Head of caudate nucleus (tissue), 42 donors: Measurements from ENCODE around the gene HS6ST2.

Experiments
- DNase-seq, 42 donors: peaks; one replicate each; pipeline versions ENCODE4 v3.0.0 to v3.0.0-alpha.2; 2020 to 2021; ENCODE audit warnings: mixed read lengths in 7 of 42
- intact Hi-C: fragments of 100-400 bp; cut with DNase I; formaldehyde crosslinking; loops from one replicate; pipeline ENCODE4 v1.15.0; 2022

HS6ST2 gene

DNA sequence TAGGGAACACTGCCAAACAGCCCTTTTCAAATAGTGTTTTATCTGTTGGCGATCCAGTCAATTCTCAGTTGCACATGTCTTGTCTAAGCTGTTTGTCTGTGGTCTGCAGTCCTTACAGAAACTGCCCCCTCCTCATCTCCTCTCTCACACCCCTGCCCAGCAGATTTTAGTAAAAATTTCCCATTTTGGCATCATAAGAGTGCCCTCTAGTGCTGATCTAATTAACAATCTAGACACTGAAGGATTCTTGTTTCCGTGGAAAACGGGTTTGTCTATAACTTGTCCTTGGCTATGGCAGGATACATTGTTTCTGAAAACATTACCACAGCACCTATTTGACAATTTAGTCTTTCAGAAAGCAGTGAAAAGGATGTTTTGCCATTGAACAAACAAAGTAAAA lies 242.4 kb downstream of the HS6ST2 start:
- DNase-seq, result no peak
- intact Hi-C loops, result no loop called here

DNA sequence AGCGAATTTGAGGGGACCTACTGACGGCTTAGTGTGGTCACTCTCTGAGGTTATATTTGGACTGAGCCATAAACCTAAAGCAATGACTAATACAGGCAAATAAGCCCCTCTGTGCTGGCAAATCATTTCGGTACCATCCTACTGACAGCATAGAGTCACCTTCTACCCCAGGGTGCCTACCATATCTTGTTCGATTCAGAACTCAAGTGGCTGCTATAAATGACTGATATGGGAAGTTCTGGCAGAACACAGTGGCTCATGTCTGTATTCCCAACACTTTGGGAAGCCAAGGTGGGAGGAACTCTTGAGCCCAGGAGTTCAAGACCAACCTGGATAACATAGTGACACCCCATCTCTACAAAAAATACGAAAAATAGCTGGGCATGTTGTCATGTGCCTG lies 243.5 kb downstream of the HS6ST2 start:
- DNase-seq, result no peak
- intact Hi-C loops, result no loop called here

DNA sequence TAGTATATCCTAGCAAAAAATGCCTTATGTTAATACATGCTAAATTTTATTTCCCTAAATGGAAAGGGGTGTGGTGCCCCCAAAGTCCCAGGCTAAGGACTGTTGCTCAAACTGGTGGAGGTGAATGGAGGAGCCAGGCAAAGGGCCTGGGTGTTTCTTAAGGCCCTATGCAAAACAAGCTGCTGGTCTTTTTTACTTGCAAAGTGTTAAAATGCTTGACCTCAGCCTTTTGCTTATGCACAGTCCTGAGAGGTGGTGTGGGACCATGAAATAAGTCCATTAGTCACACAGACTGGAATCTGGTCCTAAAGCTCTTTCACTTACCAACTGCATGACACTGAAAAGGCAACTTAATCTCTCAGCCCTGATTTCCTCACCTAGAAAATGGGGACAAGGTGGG lies 246.1 kb downstream of the HS6ST2 start:
- DNase-seq, result no peak
- intact Hi-C loops, result no loop called here

DNA sequence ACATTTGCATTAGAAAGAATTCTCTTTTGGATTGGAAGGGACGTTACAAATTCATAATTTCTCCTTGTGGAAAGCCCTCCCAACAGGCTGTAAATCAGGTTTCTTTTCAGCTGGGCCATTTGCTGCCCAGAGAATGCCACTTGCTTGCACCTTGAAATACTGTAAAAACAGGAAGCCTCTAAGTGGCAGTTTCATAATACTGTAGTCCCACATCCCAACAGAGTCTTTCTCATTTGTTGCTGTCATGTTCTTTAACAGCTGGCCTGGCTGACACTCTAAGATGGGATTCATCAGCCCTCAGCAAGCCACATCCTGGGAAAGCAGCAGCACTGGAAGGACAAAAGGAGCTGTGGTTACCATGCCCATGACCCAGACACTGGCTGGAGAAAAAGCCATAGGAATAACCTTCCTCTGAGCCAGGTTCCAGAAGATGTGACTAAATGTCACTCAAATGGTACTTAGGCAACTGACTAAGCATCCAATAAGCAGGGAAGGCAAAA lies 247.7 kb downstream of the HS6ST2 start:
- no peak for DNase-seq
- intact Hi-C loops, result no loop called here

DNA sequence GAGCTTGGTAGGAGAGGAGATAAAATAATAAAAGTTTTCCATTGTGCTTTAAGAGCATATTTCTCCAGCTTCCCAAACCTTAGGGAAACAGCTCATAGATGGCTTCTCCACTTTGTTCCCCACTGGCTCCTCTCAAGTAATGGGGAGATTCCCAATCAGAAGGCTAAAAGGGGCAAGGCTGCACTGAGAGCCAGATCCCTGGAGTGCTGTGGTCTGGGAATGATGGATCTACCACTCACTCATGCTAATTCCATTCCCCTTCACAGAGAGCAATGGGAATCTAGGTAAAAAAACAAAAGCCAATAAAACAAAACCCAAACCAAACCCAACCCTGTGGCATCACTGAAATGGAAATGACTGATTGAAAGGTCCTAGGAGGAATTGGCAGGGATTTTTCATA lies 249.9 kb downstream of the HS6ST2 start:
- DNase-seq, result no peak
- intact Hi-C loops, result no loop called here

DNA sequence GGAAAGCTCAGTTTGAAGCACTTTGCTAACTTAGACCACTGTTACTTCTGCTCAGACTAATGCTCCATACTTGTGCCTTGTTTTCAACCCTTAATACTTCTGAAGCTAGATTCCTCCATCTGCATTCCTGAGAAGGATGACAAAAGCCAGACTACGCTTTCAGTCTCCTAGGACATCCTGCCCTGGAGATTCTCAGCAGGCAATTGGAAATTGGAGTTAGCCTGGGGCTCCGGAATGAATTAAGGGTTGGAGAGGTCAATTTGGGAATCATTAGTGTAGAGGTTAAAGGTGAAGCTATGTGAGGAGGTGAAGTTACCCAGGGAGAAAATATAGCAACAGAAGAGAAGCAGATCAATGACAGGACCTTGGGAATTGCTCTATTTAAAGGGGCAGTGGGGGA lies 253.7 kb downstream of the HS6ST2 start:
- intact Hi-C loops, result no loop called here
- no peak for DNase-seq

DNA sequence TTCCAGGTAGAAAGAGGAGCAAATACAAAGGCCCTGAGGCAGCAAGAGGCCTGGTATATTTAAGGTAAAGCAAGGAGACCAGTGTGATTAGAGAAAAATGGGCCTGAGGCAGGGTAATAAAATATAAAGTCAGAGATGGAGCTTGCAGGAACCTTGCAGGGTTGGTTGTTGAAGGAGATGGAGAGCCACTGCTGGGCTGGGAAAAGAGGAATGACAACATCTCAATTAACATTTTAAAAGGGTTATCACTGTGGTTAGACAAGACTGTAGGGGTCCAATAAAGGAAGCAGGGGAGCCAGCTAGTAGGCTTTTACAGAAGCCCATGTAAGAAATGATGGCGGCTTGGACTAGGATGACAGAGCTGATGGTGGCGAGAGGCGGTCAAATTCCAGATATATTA lies 264.0 kb downstream of the HS6ST2 start:
- no peak for DNase-seq
- intact Hi-C loops, result no loop called here

DNA sequence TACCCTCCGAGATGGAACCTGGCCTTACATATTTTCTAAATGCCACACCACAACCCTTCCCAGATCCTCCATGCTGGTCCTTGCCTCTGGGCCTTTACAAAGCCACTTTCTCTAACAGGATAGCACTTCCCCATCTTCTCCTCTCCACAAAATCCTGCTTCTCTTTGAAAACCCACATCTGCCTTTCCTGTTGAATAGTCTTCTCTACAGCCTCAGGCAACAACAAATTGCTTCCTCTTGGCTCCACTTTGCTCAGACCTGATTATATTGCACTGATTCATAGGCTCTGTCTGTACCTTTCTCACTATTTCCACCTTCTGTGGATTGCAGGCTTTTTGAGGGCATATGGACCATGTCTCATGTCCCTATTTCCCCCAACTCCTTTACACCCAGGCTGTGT lies 265.9 kb downstream of the HS6ST2 start:
- intact Hi-C loops, result no loop called here

DNA sequence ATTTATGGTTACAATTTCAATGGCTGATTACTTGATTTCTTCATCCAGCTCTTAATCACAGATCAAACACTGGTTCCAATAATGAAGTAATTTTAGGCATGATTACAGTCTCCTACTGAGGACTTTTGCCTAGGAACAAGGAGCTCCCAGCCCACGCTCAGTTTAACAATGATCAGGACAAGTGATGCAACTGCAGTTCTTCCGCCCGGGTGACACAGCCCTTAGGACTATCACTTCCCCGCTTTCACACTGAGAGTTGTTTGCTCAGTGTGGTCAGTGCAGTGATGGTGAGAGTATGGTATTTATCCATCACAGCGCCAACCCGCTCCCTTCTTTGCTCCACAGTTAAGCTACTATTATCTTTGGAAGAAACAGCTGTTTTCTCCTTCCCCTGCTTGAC lies 266.4 kb downstream of the HS6ST2 start:
- DNase-seq, result no peak
- intact Hi-C loops, result no loop called here

More for the DNA sequence above, 265.9 kb downstream of the HS6ST2 start:
- no peak for DNase-seq

DNA sequence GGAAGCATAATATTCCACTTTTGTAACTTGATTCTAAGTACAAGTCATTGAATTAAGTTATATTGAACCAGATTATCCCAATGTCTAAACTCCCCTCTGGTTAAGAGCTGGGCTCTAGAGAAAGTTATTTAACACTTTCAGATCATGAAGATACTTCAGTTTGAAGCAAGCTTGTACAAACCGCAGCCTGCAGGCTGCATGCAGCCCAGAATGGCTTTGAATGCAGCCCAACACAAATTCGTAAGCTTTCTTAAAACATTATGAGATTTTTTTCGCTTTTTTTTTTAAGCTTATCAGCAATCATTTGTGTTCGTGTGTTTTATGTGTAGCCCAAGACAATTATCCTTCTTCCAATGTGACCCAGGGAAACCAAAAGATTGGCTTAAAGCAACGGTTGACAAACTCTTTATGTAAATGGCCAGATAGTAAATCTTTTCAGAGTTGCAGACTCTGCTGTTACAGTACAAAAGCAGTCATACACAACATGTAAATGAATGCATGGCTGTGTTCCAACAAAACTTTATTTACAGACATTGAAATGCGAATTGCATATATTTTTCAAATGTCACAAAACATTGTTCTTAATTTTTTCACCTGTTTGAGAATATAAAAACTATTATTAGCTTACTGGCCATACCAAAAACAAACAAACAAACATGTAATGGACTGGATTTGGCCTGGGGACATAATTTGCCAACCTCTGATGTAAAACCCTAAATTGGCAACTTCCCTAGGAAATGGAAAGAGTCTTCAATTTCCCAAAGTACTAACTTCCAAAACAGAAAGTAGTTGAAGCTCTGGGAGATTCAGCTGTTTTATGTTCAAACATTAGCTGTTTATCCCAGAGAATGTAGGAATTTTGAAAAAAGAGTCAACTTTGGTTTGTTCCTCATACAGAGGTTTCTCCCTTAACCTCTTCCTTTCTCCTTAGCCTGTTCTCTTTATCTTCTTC lies 268.5 kb downstream of the HS6ST2 start:
- no peak for DNase-seq
- intact Hi-C loops, result no loop called here

DNA sequence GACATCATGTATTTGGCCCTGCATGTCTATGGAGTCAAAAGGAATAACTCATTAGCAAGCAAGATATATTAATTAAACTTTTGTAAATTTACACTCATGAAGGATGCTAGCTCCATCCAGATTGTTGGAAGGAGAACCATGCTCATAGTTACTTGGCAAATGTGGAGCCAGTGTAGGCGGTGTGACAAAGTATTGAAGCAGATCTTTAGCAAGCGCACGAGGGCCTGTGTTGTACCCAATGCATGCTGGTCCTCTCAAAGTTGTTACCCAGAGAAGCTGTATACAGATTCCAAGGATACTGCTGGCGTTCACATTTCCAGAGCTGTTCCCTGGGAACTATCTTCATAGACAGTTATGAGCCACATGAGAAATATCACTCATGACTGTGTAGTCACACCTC lies 273.2 kb downstream of the HS6ST2 start:
- intact Hi-C loops, result no loop called here
- DNase-seq, result no peak

DNA sequence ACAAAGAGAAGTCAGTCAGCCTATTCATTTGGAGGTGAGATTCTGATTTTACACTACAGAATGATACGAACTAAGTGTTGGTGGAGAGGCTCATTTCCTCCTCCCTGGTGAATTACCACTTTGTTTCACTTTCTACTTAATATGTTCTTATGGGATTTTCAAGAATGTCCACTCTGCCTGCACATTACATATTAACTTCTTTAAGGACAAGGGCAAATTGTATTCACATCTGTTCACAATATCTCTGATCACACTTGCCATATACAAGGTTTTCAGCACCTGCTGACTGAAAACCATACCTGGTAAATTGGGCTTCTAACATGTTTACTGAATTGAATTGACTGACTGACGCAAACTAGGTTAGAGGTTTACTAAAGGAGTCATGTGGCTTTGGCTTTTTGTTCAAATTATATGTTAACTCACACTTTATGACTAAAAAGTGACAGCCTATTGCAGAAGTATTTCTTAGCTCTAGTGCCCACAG lies 281.2 kb downstream of the HS6ST2 start:
- DNase-seq, result no peak
- intact Hi-C loops, result no loop called here

DNA sequence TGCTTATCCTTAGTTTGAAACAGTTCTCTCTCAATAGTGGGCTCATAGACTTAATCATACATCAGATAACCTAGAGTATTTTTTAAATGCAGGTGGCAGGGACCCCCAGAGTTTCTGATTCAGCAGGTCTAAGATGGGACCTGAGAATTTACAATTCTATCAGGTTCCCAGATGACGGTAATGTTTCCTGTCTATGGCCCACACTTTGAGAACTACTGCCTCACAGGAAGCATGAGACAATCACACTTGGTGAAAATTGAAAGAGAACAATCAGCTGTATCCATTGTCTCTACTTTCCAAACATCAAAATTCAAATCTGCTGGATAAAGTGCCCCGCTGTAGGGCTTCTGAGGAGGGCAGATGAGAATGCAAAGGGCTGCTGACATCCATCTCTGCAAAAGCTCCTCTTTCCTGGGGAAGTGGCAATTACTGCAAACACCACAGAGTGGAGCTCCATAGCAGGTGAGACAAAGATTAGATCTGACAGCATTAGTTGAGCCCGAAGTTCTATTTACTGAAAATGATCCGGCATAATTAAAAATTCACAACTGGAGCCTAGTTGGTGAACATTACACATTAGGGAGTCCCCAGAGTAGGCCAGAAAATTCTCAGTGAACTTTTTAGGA lies 281.8 kb downstream of the HS6ST2 start:
- intact Hi-C loops, result no loop called here
- DNase-seq, result peak in 12 of 42 donors; percentile 9 to 48 (median 18)

DNA sequence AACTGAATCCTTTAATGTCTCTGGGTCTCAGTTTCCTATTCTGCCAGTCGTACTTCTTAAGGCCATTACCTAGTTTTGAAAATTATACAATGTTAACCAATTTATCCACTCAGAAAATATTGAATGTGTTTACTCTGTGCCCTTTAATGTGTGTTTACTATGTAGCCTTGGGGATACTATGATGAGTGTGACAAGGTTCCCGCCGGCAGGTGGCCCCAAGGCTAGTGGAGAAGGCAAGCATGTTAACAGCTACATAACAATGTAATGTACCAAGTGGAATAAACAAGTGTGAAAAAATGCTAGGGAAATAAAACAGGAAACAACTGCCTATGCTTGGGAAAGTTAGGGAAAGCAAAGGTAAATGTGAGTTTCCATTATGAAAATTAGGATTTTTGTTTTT lies 282.3 kb downstream of the HS6ST2 start:
- DNase-seq, result no peak

DNA sequence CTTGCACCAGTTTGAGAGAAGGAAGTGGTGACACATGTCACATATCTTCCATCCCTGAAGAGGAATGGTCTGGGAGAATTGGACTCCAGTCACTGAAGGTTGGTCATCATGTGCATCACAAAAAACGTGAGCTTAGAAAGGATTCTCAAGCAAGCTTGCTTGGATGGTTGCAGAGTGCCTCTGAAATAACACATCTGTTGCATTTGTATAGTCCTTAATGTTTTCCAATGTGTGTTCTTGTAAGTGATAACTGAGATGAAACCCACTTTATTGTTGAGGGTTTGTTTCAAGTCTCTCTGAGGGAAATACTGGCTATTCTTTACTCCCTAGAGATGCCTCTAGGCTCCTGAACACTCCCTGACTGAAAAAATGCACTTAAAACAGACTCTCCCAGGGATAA lies 285.1 kb downstream of the HS6ST2 start:
- no peak for DNase-seq
- intact Hi-C loops, result no loop called here

More for the DNA sequence above, 282.3 kb downstream of the HS6ST2 start:
- intact Hi-C loops, result no loop called here

DNA sequence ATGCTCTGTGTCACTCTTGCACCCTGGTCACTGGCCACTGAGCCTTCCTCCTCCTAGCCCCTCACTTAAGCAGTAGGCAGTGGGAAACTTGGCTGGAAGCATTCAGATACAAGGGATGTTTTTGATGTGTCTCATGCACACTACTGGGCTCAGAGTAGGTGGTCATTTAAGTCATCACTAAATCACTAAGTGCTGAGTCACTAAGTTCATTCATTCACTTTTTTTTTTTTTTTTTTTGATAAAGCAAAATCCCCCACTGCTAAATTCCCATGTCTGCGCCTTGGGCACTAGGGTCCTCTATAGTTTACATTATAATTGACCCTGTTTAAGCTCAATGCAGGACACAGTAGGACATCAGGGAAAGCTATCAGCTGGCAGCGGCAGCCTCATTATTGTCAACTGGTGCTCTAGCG lies 287.2 kb downstream of the HS6ST2 start:
- intact Hi-C loops, result no loop called here
- DNase-seq, result no peak

DNA sequence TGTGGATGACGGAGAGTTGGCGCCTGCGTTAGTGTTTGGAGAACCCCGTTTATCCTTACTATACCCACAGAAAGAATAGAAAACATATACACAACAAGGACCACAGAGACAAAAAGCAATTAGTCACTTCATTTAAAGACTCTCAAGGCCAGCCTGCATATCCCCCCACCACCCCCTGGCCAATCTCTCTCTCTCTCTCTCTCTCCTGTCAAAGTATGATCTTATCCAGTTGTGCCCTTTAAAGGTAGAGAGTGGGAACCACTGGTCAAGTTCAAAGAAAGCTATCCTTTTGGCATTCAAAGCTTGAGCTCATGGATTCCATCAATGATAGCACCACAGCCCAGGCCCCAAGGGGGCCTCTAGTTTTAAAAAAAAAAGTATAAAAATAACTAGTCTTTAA lies 289.3 kb downstream of the HS6ST2 start:
- DNase-seq, result no peak
- intact Hi-C loops, result no loop called here

DNA sequence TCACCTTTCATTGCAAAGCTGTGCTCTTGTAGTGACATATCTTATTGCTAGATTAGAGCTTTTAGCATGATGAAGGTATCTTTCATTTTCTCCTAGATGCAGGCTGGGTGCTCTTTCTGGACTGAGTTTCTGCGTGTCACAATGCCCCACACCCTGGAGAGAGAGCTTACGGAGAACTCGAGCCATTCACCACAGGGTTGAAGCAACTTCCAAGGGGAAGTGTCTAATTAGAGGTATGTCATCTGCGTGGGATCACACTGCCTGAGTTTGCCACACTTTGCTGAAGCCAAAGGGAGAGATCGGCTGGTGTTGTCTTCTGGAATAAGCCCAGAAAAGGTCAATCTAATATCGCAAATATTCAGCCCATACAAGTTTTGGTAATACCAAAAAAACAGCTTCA lies 290.3 kb downstream of the HS6ST2 start:
- DNase-seq, result no peak
- intact Hi-C loops, result no loop called here

DNA sequence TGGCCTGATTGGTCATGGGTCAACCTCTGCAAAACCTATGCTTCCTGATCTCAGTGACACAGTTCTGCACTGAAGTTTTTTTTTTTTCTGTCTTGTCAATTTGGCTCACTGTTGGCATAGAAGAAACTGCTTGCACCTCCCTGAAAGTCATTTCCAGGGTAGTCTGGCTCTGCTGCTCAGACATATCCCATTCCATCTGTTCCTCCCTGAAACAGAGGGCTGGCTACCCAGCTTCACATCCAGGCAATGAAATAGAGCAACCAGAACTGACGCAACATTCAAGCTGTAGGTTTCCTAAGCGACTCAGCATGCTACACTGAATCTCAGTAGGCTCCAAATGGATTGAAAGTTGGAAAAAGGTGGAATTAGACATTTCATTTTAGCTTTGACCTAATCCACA lies 292.8 kb downstream of the HS6ST2 start:
- intact Hi-C loops, result no loop called here
- DNase-seq, result no peak

DNA sequence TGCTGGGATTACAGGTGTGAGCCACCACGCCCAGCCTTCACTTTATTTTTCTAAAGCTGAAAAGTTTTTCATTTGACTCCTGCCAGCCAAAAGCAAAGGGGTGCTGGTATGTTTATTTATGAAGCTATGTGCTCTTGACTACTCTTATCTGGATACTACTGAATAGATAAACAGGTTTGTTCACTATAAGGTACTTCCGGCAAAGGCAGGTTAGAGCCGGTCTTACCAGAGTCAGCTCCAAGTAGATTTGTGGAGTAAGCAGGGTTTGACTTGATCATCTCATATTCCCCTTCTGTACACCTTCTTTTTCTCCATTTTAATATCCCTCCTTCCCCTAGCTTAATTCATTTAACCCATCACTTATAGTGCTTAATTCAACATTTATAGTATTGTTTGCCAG lies 294.2 kb downstream of the HS6ST2 start:
- no peak for DNase-seq
- intact Hi-C loops, result no loop called here
